ENCODE data around the gene LY6G5C. TPM values are rescaled to one million over a fixed set of nuclear protein-coding genes. Genes with fewer than 3 reads are reported as not detected.

The LY6G5C gene
- total RNA-seq, 4 donors from 2014 or later, result 0.84 TPM; not detected in 3

GRCh38 chr6:31719001-31719400 is 38.1 kb upstream of the LY6G5C start:
- Histone ChIP-seq H3K4me1 (peaks cover 0 to 2% (median 0%) of the 10 kb centered on the region in 4 donors), H3K36me3 (no peaks in the 10 kb centered on the region), H3K9me3 (no peaks in the 10 kb centered on the region), H3K4me3 (no peak overlapping the region), H3K27me3 (no peaks in the 10 kb centered on the region), H3K27ac (no peak overlapping the region)
- TF ChIP-seq, protein P1, sequence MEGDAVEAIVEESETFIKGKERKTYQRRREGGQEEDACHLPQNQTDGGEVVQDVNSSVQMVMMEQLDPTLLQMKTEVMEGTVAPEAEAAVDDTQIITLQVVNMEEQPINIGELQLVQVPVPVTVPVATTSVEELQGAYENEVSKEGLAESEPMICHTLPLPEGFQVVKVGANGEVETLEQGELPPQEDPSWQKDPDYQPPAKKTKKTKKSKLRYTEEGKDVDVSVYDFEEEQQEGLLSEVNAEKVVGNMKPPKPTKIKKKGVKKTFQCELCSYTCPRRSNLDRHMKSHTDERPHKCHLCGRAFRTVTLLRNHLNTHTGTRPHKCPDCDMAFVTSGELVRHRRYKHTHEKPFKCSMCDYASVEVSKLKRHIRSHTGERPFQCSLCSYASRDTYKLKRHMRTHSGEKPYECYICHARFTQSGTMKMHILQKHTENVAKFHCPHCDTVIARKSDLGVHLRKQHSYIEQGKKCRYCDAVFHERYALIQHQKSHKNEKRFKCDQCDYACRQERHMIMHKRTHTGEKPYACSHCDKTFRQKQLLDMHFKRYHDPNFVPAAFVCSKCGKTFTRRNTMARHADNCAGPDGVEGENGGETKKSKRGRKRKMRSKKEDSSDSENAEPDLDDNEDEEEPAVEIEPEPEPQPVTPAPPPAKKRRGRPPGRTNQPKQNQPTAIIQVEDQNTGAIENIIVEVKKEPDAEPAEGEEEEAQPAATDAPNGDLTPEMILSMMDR (IDR thresholded peaks at IDR 0.05), result no peak
- TF ChIP-seq POLR2A (IDR thresholded peaks at IDR 0.05) (no peak), EP300 (IDR thresholded peaks at IDR 0.05) (no peak)
- WGBS, 2 donors, result 86 to 92% methylated on average over 5 to 6 of the region's 6 CpGs
- no peak for DNase-seq (ENCODE audit: low spot score in 2 of 2)

DNA sequence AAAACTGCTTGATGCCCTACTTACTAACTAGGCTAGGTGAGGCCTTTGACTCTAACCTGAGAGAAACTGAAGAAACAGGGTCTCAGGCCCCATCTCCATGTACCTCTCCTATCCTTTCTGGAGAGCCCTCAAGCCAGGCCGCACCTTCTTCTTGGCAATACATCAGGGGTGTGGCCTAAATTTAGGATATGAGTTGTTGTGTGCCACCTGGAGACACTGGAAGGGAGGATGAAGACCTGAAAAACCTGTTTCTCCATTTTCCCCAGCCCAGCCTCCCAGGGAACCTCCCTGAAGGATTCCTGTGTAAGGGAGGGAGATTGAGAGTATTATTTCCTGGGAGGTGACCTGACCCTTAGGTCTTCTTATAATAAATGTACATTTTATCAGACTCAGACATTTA is 37.4 kb upstream of the LY6G5C start:
- Histone ChIP-seq H3K4me3 (no peak overlapping the region), H3K9me3 (no peaks in the 10 kb centered on the region), H3K27ac (no peak overlapping the region), H3K36me3 (no peaks in the 10 kb centered on the region), H3K4me1 (peaks cover 0 to 7% (median 0%) of the 10 kb centered on the region in 4 donors), H3K27me3 (no peaks in the 10 kb centered on the region)
- WGBS, 2 donors, result 70 to 71% methylated on average over 1 of the region's 1 CpG
- TF ChIP-seq EP300 (IDR thresholded peaks at IDR 0.05), result no peak
- no peak for TF ChIP-seq POLR2A (IDR thresholded peaks at IDR 0.05)
- TF ChIP-seq, protein P1 (IDR thresholded peaks at IDR 0.05), result no peak
- no peak for DNase-seq (ENCODE audit: low spot score in 2 of 2)

DNA sequence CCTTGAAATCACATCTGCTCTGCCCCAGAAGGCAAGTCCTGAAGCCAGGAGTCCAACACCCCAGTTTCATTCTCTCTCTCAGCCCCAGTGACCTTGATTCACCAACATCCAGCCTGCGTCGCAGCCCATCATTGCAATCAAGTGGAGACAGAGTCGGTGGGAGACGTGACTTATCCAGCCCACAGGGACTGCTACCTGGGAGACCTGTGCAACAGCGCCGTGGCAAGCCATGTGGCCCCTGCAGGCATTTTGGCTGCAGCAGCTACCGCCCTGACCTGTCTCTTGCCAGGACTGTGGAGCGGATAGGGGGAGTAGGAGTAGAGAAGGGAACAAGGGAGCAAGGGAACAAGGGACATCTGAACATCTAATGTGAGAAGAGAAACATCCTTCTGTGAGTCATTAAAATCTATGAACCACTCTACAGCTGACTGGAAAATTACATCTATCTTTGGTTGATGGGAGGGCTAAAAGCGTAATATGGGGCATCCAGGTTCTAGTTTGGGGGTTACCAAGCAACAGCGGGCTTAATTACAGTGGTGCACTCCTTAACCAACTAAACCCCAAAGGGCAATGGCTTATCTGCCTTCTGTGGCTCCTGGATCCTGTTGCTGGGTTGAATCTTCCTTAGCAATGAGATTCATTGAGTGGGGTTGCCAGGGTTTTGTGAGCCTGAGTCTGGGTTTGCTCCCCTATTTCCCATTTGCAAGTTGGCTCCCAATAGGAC is 36.8 kb upstream of the LY6G5C start:
- peaks cover 0 to 7% (median 0%) of the 10 kb centered on the region in 4 donors for H3K4me1 ChIP-seq
- H3K27ac ChIP-seq, result no peak overlapping the region
- WGBS, 2 donors, result 63 to 78% methylated on average over 10 of the region's 10 CpGs
- H3K36me3 ChIP-seq, result no peaks in the 10 kb centered on the region
- no peaks in the 10 kb centered on the region for H3K9me3 ChIP-seq
- TF ChIP-seq, protein P1 (IDR thresholded peaks at IDR 0.05), result no peak
- TF ChIP-seq EP300 (IDR thresholded peaks at IDR 0.05) (no peak), POLR2A (IDR thresholded peaks at IDR 0.05) (no peak)
- no peak for DNase-seq (ENCODE audit: low spot score in 2 of 2)
- H3K4me3 ChIP-seq, result no peak overlapping the region
- H3K27me3 ChIP-seq, result no peaks in the 10 kb centered on the region

- TF ChIP-seq, protein P1 (IDR thresholded peaks at IDR 0.05), result no peak
- TF ChIP-seq POLR2A (IDR thresholded peaks at IDR 0.05) (no peak), EP300 (IDR thresholded peaks at IDR 0.05) (no peak)
- Histone ChIP-seq H3K27me3 (no peaks in the 10 kb centered on the region), H3K27ac (no peak within 1 kb of the TSS), H3K4me3 (no peak within 1 kb of the TSS), H3K36me3 (no peaks in the 10 kb centered on the region), H3K9me3 (no peaks in the 10 kb centered on the region), H3K4me1 (peaks cover 0 to 7% (median 0%) of the 10 kb centered on the region in 4 donors)
- DNase-seq (ENCODE audit: low spot score in 2 of 2), result no peak
- 58 to 66% methylated on average over 14 to 16 of the region's 16 CpGs for WGBS, 2 donors
Measured at GRCh38 chr6:31715022-31715958, 34.4 kb upstream of the LY6G5C start, which contains the start of gene LY6G6D. TSS of gene LY6G6D (plus strand) at chr6:31715348. CDS start at chr6:31715356, 8 bp downstream.

Data from tibial nerve (tissue), 4 donors.